Measurements from ENCODE around the gene PLEKHN1.
A peak's percentile ranks its signal among the peaks of the same experiment; 100 is the strongest.

PLEKHN1 gene

DNA sequence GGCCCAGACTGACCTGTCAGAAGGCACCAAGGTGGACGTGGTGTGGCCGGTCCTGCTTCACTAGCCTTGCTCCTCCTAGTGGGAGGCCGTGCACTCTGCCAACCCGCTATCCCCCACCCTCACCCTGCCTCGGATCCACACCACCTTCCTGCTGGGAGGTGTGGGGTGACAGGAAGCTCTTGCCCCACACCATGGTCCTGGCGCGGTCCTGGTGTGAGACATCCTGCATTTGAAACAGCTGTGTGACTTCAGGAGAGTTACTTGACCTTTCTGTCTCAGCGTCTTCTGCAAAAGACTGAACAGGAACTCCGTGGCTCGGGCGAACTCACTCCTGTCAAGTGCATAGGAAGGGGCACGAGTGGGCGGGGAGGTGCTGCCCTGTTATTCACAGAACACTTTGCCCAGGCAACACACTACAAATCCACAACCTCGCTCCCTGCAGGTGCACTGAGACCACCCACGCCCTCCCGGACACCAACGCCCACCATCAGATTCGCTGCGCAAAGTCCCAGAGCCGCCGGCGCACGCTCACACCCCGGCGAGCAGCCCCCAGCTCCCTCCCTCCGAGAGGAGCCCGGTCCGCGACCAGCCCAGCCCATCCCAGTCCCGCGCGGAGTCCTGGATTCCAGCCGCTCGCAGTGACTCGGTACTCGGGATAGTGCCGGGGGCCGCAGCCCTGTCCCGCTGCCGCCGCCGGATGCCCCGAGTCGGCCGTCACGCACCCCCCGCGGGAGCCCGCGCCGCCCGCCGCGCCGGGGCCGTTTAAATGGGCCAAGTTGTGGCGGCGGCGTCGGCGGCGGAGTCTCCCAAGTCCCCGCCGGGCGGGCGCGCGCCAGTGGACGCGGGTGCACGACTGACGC, 42.9 kb upstream of the PLEKHN1 start, which contains the start of gene SAMD11:
Gene SAMD11 (plus strand): TSS at position 793 of the 860 bp plus-strand sequence. CDS start 509 bp downstream, outside the sequence.
- no peaks in the 10 kb centered on the region for H3K9me2 ChIP-seq (ENCODE audit: low read depth, low read length)
- no peaks in the 10 kb centered on the region for H3K79me2 ChIP-seq (ENCODE audit: insufficient read depth, low read length)
- H3K27me3 ChIP-seq (ENCODE audit: insufficient read depth, low read length) = peaks cover 16% of the 10 kb centered on the region
- H3K9ac ChIP-seq (ENCODE audit: low read length) = no peak within 1 kb of the TSS
- no peak within 1 kb of the TSS for H3K27ac ChIP-seq (ENCODE audit: low read depth, low read length, poor library complexity, severe bottlenecking)
- peak within 1 kb of the TSS; percentile 16; the same call in 1 of the 2 replicates for H3K4me2 ChIP-seq (ENCODE audit: low read length)
- no peaks in the 10 kb centered on the region for H4K20me1 ChIP-seq (ENCODE audit: insufficient read depth, low read length)
- H3K36me3 ChIP-seq (ENCODE audit: insufficient read depth, low read length) = no peaks in the 10 kb centered on the region
- H3F3A ChIP-seq (ENCODE audit: insufficient read depth, low read length) = no peaks in the 10 kb centered on the region
- H3K4me1 ChIP-seq (ENCODE audit: insufficient read depth, low read length, severe bottlenecking) = no peaks in the 10 kb centered on the region
- TF ChIP-seq CTCF (IDR thresholded peaks at IDR 0.05; ENCODE audit: low read length) (no peak), EZH2 (IDR thresholded peaks at IDR 0.05; ENCODE audit: borderline replicate concordance, low read length) (no peak)
- H3K4me3 ChIP-seq (ENCODE audit: low read depth, low read length, poor library complexity, severe bottlenecking) = no peak within 1 kb of the TSS
- H2AFZ ChIP-seq (ENCODE audit: low read length) = no peak within 1 kb of the TSS
- H3K9me3 ChIP-seq (ENCODE audit: low read length) = no peaks in the 10 kb centered on the region

GRCh38 chr1:923991-924655, 42.2 kb upstream of the PLEKHN1 start:
- Histone ChIP-seq H3K4me2 (ENCODE audit: low read length) (peak overlapping the region; percentile 16; the same call in 1 of the 2 replicates), H4K20me1 (ENCODE audit: insufficient read depth, low read length) (no peaks in the 10 kb centered on the region), H3K79me2 (ENCODE audit: insufficient read depth, low read length) (no peaks in the 10 kb centered on the region), H3F3A (ENCODE audit: insufficient read depth, low read length) (no peaks in the 10 kb centered on the region), H3K9me2 (ENCODE audit: low read depth, low read length) (no peaks in the 10 kb centered on the region), H3K9me3 (ENCODE audit: low read length) (no peaks in the 10 kb centered on the region), H3K4me3 (ENCODE audit: low read depth, low read length, poor library complexity, severe bottlenecking) (no peak overlapping the region), H3K36me3 (ENCODE audit: insufficient read depth, low read length) (no peaks in the 10 kb centered on the region), H3K27ac (ENCODE audit: low read depth, low read length, poor library complexity, severe bottlenecking) (no peak overlapping the region), H3K9ac (ENCODE audit: low read length) (no peak overlapping the region), H3K4me1 (ENCODE audit: insufficient read depth, low read length, severe bottlenecking) (no peaks in the 10 kb centered on the region), H3K27me3 (ENCODE audit: insufficient read depth, low read length) (peaks cover 10% of the 10 kb centered on the region; the same call in 1 of the 2 replicates), H2AFZ (ENCODE audit: low read length) (no peak overlapping the region)
- no peak for TF ChIP-seq EZH2 (IDR thresholded peaks at IDR 0.05; ENCODE audit: borderline replicate concordance, low read length)
- no peak for TF ChIP-seq CTCF (IDR thresholded peaks at IDR 0.05; ENCODE audit: low read length)

- Histone ChIP-seq H3K9me3 (ENCODE audit: low read length) (no peaks in the 10 kb centered on the region), H3K9me2 (ENCODE audit: low read depth, low read length) (no peaks in the 10 kb centered on the region), H3K4me3 (ENCODE audit: low read depth, low read length, poor library complexity, severe bottlenecking) (no peak overlapping the region), H3K4me1 (ENCODE audit: insufficient read depth, low read length, severe bottlenecking) (no peaks in the 10 kb centered on the region), H3K79me2 (ENCODE audit: insufficient read depth, low read length) (no peaks in the 10 kb centered on the region), H3K9ac (ENCODE audit: low read length) (no peak overlapping the region), H3K27me3 (ENCODE audit: insufficient read depth, low read length) (peaks cover 10% of the 10 kb centered on the region; the same call in 1 of the 2 replicates), H3K36me3 (ENCODE audit: insufficient read depth, low read length) (no peaks in the 10 kb centered on the region), H3K4me2 (ENCODE audit: low read length) (no peak overlapping the region), H4K20me1 (ENCODE audit: insufficient read depth, low read length) (no peaks in the 10 kb centered on the region), H3K27ac (ENCODE audit: low read depth, low read length, poor library complexity, severe bottlenecking) (no peak overlapping the region), H2AFZ (ENCODE audit: low read length) (no peak overlapping the region), H3F3A (ENCODE audit: insufficient read depth, low read length) (no peaks in the 10 kb centered on the region)
- TF ChIP-seq EZH2 (IDR thresholded peaks at IDR 0.05; ENCODE audit: borderline replicate concordance, low read length) (no peak), CTCF (IDR thresholded peaks at IDR 0.05; ENCODE audit: low read length) (no peak)
These were observed 41.4 kb upstream of the PLEKHN1 start for GRCh38 chr1:924656-925560.
